Tibial artery (tissue), 4 donors: Measurements from ENCODE around the gene SNTG2.

Experiments used
- DNase-seq, 2 donors: peaks; one replicate each; pipeline ENCODE4 v3.0.0-alpha.2; 2019
- H3K27ac ChIP-seq, 2 donors: fragments of 200-600 bp; sonication (generic) in 1 of 2; 1 replicate in 1 of 2; 2 replicates in 1 of 2; pipeline ENCODE4 v1.5.1; 2018 to 2019; ENCODE audit warnings: mild to moderate bottlenecking in 1 of 2
- H3K27me3 ChIP-seq, 2 donors: fragments of 200-600 bp; sonication (generic) in 1 of 2; one replicate each; pipeline versions ENCODE4 v1.5.1 to v1.6.0; 2016 to 2019
- H3K36me3 ChIP-seq, 3 donors: fragments of 200-600 bp; sonication (generic) in 2 of 3; one replicate each; pipeline ENCODE4 v1.5.1; 2016 to 2019; ENCODE audit warnings: mild to moderate bottlenecking in 2 of 3
- H3K4me1 ChIP-seq, 4 donors: fragments of 200-600 bp; sonication (generic) in 2 of 4; 1 replicate in 3 of 4; 2 replicates in 1 of 4; pipeline ENCODE4 v1.5.1; 2016 to 2019
- H3K4me3 ChIP-seq, 2 donors: fragments of 200-600 bp; sonication (generic) in 1 of 2; 1 replicate in 1 of 2; 2 replicates in 1 of 2; pipeline ENCODE4 v1.5.1; 2018 to 2019; ENCODE audit warnings: mild to moderate bottlenecking in 2 of 2
- H3K9me3 ChIP-seq, 3 donors: fragments of 200-600 bp; sonication (generic) in 1 of 3; one replicate each; pipeline ENCODE4 v1.5.1; 2016 to 2019
- intact Hi-C: fragments of 100-400 bp; cut with DNase I; formaldehyde crosslinking; loops from one replicate; pipeline ENCODE4 v1.15.0; 2023; ENCODE audit warnings: low total_unique reads
- TF ChIP-seq, protein P1 (sequence below), 2 experiments: fragments of 200-600 bp in 1 of 2; fragments of 450-650 bp in 1 of 2; IDR thresholded peaks; one replicate each; pipeline ENCODE4 v1.5.1; 2017 to 2019; ENCODE audit warnings: antibody characterized with exemption in 2 of 2, mild to moderate bottlenecking in 1 of 2, moderate library complexity in 1 of 2

Gene SNTG2

GRCh38 chr2:1162246-1162645, 211.6 kb downstream of the SNTG2 start:
- no peak for DNase-seq
- H3K36me3 ChIP-seq, result no peaks in the 10 kb centered on the region
- H3K9me3 ChIP-seq, result no peaks in the 10 kb centered on the region
- no peaks in the 10 kb centered on the region for H3K4me1 ChIP-seq
- intact Hi-C loops, result no loop called here
- TF ChIP-seq, protein P1, sequence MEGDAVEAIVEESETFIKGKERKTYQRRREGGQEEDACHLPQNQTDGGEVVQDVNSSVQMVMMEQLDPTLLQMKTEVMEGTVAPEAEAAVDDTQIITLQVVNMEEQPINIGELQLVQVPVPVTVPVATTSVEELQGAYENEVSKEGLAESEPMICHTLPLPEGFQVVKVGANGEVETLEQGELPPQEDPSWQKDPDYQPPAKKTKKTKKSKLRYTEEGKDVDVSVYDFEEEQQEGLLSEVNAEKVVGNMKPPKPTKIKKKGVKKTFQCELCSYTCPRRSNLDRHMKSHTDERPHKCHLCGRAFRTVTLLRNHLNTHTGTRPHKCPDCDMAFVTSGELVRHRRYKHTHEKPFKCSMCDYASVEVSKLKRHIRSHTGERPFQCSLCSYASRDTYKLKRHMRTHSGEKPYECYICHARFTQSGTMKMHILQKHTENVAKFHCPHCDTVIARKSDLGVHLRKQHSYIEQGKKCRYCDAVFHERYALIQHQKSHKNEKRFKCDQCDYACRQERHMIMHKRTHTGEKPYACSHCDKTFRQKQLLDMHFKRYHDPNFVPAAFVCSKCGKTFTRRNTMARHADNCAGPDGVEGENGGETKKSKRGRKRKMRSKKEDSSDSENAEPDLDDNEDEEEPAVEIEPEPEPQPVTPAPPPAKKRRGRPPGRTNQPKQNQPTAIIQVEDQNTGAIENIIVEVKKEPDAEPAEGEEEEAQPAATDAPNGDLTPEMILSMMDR (IDR thresholded peaks at IDR 0.05), result no peak
- no peak overlapping the region for H3K4me3 ChIP-seq
- no peak overlapping the region for H3K27ac ChIP-seq
- H3K27me3 ChIP-seq, result no peaks in the 10 kb centered on the region

- no peaks in the 10 kb centered on the region for H3K9me3 ChIP-seq
- H3K4me1 ChIP-seq, result no peaks in the 10 kb centered on the region
- no peak overlapping the region for H3K4me3 ChIP-seq
- no peaks in the 10 kb centered on the region for H3K27me3 ChIP-seq
- DNase-seq, result no peak
- intact Hi-C loops, result no loop called here
- TF ChIP-seq, protein P1 (IDR thresholded peaks at IDR 0.05), result no peak
- no peaks in the 10 kb centered on the region for H3K36me3 ChIP-seq
- H3K27ac ChIP-seq, result no peak overlapping the region
Measured at GRCh38 chr2:1162768-1163584, 212.3 kb downstream of the SNTG2 start.

GRCh38 chr2:1166976-1167375, 216.3 kb downstream of the SNTG2 start:
- DNase-seq, result no peak
- TF ChIP-seq, protein P1 (IDR thresholded peaks at IDR 0.05), result no peak
- H3K36me3 ChIP-seq, result no peaks in the 10 kb centered on the region
- H3K4me3 ChIP-seq, result no peak overlapping the region
- H3K27ac ChIP-seq, result no peak overlapping the region
- intact Hi-C loops, result no loop called here
- no peaks in the 10 kb centered on the region for H3K27me3 ChIP-seq
- no peaks in the 10 kb centered on the region for H3K4me1 ChIP-seq
- no peaks in the 10 kb centered on the region for H3K9me3 ChIP-seq

DNA sequence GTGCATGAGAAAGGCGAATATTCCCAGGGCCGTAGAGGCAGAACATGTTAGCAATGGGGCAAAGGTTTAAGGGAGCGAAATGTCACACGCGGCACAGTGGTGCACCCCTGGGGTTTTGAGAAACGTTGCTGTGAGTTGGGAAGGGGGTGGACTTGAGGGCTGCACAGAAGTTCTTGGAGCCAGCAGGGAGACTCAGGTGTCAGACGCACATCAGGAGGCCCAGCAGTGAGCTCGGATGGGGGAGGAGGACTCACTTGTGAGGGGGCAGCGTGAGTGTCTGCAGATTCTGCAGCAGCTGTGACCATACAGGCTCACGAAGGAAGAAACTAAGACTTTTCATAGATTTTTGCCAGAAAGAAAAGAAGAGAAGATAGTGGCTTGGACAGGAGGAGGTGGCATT, 218.2 kb downstream of the SNTG2 start:
- no peak overlapping the region for H3K4me3 ChIP-seq
- H3K4me1 ChIP-seq, result no peaks in the 10 kb centered on the region
- H3K9me3 ChIP-seq, result no peaks in the 10 kb centered on the region
- TF ChIP-seq, protein P1 (IDR thresholded peaks at IDR 0.05), result no peak
- intact Hi-C loops, result no loop called here
- no peaks in the 10 kb centered on the region for H3K27me3 ChIP-seq
- no peak overlapping the region for H3K27ac ChIP-seq
- no peaks in the 10 kb centered on the region for H3K36me3 ChIP-seq
- no peak for DNase-seq

DNA sequence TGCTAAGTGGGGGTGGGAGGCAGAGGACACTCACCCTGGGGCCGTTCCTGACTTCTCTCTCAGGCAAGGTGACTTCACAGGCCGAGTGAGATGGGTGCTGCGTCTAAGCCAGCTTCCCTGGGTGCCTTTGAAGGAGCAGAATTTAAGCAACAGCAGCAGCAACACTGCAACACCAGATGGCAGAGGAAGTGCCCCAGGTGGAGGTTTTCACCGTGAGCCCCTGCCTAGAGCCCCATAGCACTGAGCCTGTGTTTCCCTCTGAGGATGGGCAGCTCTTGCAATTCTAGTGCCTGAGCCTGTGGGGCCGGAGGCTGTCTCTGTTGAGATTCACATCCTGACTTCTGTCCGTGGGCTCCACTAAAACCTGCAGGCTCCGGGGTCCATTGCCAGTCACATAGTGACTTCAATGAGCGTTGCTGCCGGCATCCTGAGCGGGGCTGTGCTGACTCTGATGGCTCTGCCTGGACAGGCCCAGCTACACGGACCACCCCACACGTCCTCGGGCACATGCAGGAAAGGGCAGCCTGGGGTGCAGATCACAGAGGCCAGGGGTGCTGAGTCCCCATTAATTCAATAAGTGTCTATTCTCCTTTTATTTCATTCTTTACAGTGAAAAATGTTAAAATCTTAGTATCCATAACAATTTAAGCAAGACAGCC, 218.8 kb downstream of the SNTG2 start:
- Histone ChIP-seq H3K4me3 (no peak overlapping the region), H3K4me1 (no peaks in the 10 kb centered on the region), H3K27me3 (no peaks in the 10 kb centered on the region), H3K27ac (no peak overlapping the region), H3K36me3 (no peaks in the 10 kb centered on the region), H3K9me3 (no peaks in the 10 kb centered on the region)
- intact Hi-C loops, result no loop called here
- DNase-seq, result no peak
- TF ChIP-seq, protein P1 (IDR thresholded peaks at IDR 0.05), result no peak
